ENCODE measurements around the gene WAPL. TPM values are rescaled to one million over a fixed set of nuclear protein-coding genes. Genes with fewer than 3 reads are reported as not detected.

Gene WAPL
- total and polyA plus RNA-seq, 8 donors, result 11.7 to 100 (median 21.1) TPM

GRCh38 chr10:86556933-86557649 is 35.5 kb upstream of the WAPL start:
- TF ChIP-seq CTCF (IDR thresholded peaks at IDR 0.05) (no peak), POLR2A (IDR thresholded peaks at IDR 0.05) (no peak), POLR2AphosphoS5 (IDR thresholded peaks at IDR 0.05) (no peak), EP300 (IDR thresholded peaks at IDR 0.05) (no peak)
- intact Hi-C loops (cut with DNase I; ENCODE audit: low total_unique reads), result no loop called here
- WGBS, 5 donors, result 70 to 78% (median 74%) methylated on average over 15 of the region's 15 CpGs
- DNase-seq, result peak in 1 of 2 donors; percentile 3
- Histone ChIP-seq H3K27ac (no peak overlapping the region), H3K4me3 (no peak overlapping the region), H3K9me3 (no peaks in the 10 kb centered on the region), H3K4me1 (peaks cover 0 to 5% (median 2%) of the 10 kb centered on the region in 4 donors), H3K27me3 (no peaks in the 10 kb centered on the region), H3K36me3 (no peaks in the 10 kb centered on the region)

- Histone ChIP-seq H3K4me1 (peaks cover 0 to 5% (median 2%) of the 10 kb centered on the region in 4 donors), H3K36me3 (no peaks in the 10 kb centered on the region), H3K27ac (no peak overlapping the region), H3K9me3 (no peaks in the 10 kb centered on the region), H3K4me3 (no peak overlapping the region), H3K27me3 (no peaks in the 10 kb centered on the region)
- TF ChIP-seq CTCF (IDR thresholded peaks at IDR 0.05) (no peak), POLR2A (IDR thresholded peaks at IDR 0.05) (no peak), POLR2AphosphoS5 (IDR thresholded peaks at IDR 0.05) (no peak), EP300 (IDR thresholded peaks at IDR 0.05) (no peak)
- intact Hi-C loops (cut with DNase I; ENCODE audit: low total_unique reads), result no loop called here
- 27 to 50% (median 34%) methylated on average over 3 of the region's 3 CpGs for whole genome bisulfite sequencing, 5 donors
- DNase-seq, result peak; percentile 6 to 39
These were observed 34.9 kb upstream of the WAPL start for GRCh38 chr10:86556532-86556931.

- Histone ChIP-seq H3K9me3 (no peaks in the 10 kb centered on the region), H3K27me3 (no peaks in the 10 kb centered on the region)
- no peak for TF ChIP-seq POLR2A (IDR thresholded peaks at IDR 0.05)
- no peak for TF ChIP-seq POLR2AphosphoS5 (IDR thresholded peaks at IDR 0.05)
- TF ChIP-seq EP300 (IDR thresholded peaks at IDR 0.05), result no peak
- no peak for TF ChIP-seq CTCF (IDR thresholded peaks at IDR 0.05)
These were observed 32.0 kb upstream of the WAPL start for GRCh38 chr10:86553639-86554038.

GRCh38 chr10:86553213-86553612 is 31.6 kb upstream of the WAPL start:
- TF ChIP-seq POLR2A (IDR thresholded peaks at IDR 0.05) (no peak), POLR2AphosphoS5 (IDR thresholded peaks at IDR 0.05) (no peak), EP300 (IDR thresholded peaks at IDR 0.05) (no peak), CTCF (IDR thresholded peaks at IDR 0.05) (no peak)
- H3K27ac ChIP-seq, result no peak overlapping the region
- 65 to 71% (median 68%) methylated on average over 5 of the region's 5 CpGs for WGBS, 5 donors
- H3K4me3 ChIP-seq, result no peak overlapping the region
- no peaks in the 10 kb centered on the region for H3K27me3 ChIP-seq
- H3K4me1 ChIP-seq, result peaks cover 0 to 3% (median 0%) of the 10 kb centered on the region in 4 donors
- no peaks in the 10 kb centered on the region for H3K36me3 ChIP-seq
- no peak for DNase-seq
- H3K9me3 ChIP-seq, result no peaks in the 10 kb centered on the region
- intact Hi-C loops (cut with DNase I; ENCODE audit: low total_unique reads), result no loop called here

More at GRCh38 chr10:86553639-86554038, 32.0 kb upstream of the WAPL start:
- Histone ChIP-seq H3K4me1 (peaks cover 0 to 3% (median 0%) of the 10 kb centered on the region in 4 donors), H3K4me3 (no peak overlapping the region), H3K27ac (no peak overlapping the region), H3K36me3 (no peaks in the 10 kb centered on the region)
- no peak for DNase-seq
- WGBS, 5 donors, result 78 to 86% (median 80%) methylated on average over 4 of the region's 4 CpGs
- intact Hi-C loops (cut with DNase I; ENCODE audit: low total_unique reads), result no loop called here
